Keratinocyte (primary cell): ENCODE results near the gene PTPN20.

Experiments used
- EZH2 ChIP-seq: IDR thresholded peaks from one replicate; pipeline ENCODE4 v1.6.1; 2012; ENCODE audit warnings: inconsistent platforms, mild to moderate bottlenecking, low read length, moderate library complexity
- TF ChIP-seq, protein P1 (sequence below), 3 experiments: IDR thresholded peaks in 1 of 3; conservative IDR thresholded peaks in 1 of 3; optimal IDR thresholded peaks in 1 of 3; 2 replicates in 2 of 3; 3 replicates in 1 of 3; pipeline versions ENCODE3 to v1.5.1; 2011; ENCODE audit warnings: low read length in 3 of 3, mild to moderate bottlenecking in 3 of 3, moderate library complexity in 2 of 3, control low read depth in 1 of 3, inconsistent platforms in 1 of 3; ENCODE audit not compliant: insufficient read depth in 2 of 3; ENCODE audit errors: extremely low read depth in 1 of 3

DNA sequence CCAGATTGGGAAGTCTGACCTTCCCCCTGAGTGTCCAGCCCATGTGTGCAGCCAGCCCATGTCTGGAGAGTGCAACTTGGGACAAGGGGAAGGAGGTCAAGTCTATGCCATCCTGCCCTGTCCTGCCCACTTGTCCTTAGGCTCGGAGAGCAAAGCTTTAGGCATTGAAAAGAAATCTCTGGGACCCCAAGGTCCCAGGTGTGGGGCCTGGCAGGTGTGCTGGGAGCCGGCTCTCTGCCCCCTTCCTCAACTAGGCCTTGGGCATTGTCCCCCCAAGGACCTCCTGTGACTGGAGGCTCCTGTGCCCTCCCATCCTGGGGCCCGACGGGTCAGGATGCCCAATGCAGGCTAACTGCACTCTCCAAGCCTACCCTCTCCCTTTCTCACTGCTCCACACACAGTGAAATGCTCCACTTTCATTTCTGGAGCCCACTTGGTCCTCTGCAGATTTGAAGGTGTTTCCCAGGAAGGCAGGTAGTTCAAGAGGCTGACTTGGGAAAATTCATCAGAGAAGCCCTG lies 124.7 kb downstream of the PTPN20 start:
- TF ChIP-seq, protein P1, sequence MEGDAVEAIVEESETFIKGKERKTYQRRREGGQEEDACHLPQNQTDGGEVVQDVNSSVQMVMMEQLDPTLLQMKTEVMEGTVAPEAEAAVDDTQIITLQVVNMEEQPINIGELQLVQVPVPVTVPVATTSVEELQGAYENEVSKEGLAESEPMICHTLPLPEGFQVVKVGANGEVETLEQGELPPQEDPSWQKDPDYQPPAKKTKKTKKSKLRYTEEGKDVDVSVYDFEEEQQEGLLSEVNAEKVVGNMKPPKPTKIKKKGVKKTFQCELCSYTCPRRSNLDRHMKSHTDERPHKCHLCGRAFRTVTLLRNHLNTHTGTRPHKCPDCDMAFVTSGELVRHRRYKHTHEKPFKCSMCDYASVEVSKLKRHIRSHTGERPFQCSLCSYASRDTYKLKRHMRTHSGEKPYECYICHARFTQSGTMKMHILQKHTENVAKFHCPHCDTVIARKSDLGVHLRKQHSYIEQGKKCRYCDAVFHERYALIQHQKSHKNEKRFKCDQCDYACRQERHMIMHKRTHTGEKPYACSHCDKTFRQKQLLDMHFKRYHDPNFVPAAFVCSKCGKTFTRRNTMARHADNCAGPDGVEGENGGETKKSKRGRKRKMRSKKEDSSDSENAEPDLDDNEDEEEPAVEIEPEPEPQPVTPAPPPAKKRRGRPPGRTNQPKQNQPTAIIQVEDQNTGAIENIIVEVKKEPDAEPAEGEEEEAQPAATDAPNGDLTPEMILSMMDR (optimal IDR thresholded peaks at IDR 0.05 in 1 of 3, IDR thresholded peaks at IDR 0.05 in 1 of 3, conservative IDR thresholded peaks at IDR 0.05 in 1 of 3; ENCODE audit: extremely low read depth in 1 of 3, insufficient read depth in 2 of 3, low read length in 3 of 3): no peak
- no peak for TF ChIP-seq EZH2
